A549 treated with CORT108297 at 1 μM for 4 hours (cell line): ENCODE data around the gene CPAMD8. TPM values are rescaled to one million over a fixed set of nuclear protein-coding genes. Genes with fewer than 3 reads are reported as not detected.

Experiments used
- total RNA-seq: library from RNA; stranded (reverse); fragments of 200-300 nt; extraction: Qiagen RNA extraction; gene quantifications from 5 replicates; pipeline ENCODE4 v1.2.3, GENCODE V29; 2022

CPAMD8 gene
- 0.08 to 0.23 TPM in 2 of 5 replicates, not detected in the others for total RNA-seq

GRCh38 chr19:17026706-17027534 is at the start of gene CPAMD8:
CPAMD8 (minus strand) TSS chr19:17026810; CDS start chr19:17026642, 168 bp downstream.

GRCh38 chr19:17075035-17075863 is 48.6 kb upstream of the CPAMD8 start, which contains the start of the genes HAUS8 and MYO9B:
HAUS8 (minus strand) TSS chr19:17075452; CDS start chr19:17075422, 30 bp downstream.
MYO9B (plus strand) TSS chr19:17075777; CDS start chr19:17101718, 25,941 bp downstream.

GRCh38 chr19:16888629-16889365 is 137.8 kb downstream of the CPAMD8 start, which contains the start of gene F2RL3:
F2RL3 (plus strand) TSS chr19:16888999; CDS start chr19:16889190, 191 bp downstream.

Other genes starting within 250 kb of the CPAMD8 start
- 18.5 to 25.2 TPM (median 23.5 TPM) in 5 replicates for gene SIN3B, start 197.4 kb downstream of the CPAMD8 start, total RNA-seq
- gene F2RL3, start 137.8 kb downstream of the CPAMD8 start, total RNA-seq, result not detected in 5 replicates
- 12.8 to 16.9 TPM (median 15.0 TPM) in 5 replicates for gene HAUS8, start 48.6 kb upstream of the CPAMD8 start, total RNA-seq
- gene MYO9B, start 49.0 kb upstream of the CPAMD8 start, total RNA-seq, result 30.1 to 37.4 TPM (median 33.9 TPM) in 5 replicates
- 13.4 to 16.6 TPM (median 15.8 TPM) in 5 replicates for gene USE1, start 188.5 kb upstream of the CPAMD8 start, total RNA-seq
- gene OCEL1, start 199.4 kb upstream of the CPAMD8 start, total RNA-seq, result 10.5 to 11.7 TPM (median 11.3 TPM) in 5 replicates
- gene NR2F6, start 219.1 kb upstream of the CPAMD8 start, total RNA-seq, result 28.0 to 66.4 TPM (median 59.8 TPM) in 5 replicates
- gene USHBP1, start 237.9 kb upstream of the CPAMD8 start, total RNA-seq, result 0.02 to 0.05 TPM in 2 of 5 replicates, not detected in the others
- 61.0 to 66.7 TPM (median 63.8 TPM) in 5 replicates for gene BABAM1, start 240.6 kb upstream of the CPAMD8 start, total RNA-seq